ENCODE results near the gene RNMT. TPM values are rescaled to one million over a fixed set of nuclear protein-coding genes. Genes with fewer than 3 reads are reported as not detected.

Gene RNMT
- total RNA-seq, 1 experiment from 2014 or later, result 58.0 TPM

- Histone ChIP-seq H3K36me3 (ENCODE audit: control insufficient read depth in 1 of 2, insufficient read depth in 2 of 2, low read length in 2 of 2) (peaks cover 0 to 24% of the 10 kb centered on the region in 2 experiments; a peak in 1 of 4 replicates), H3K79me2 (ENCODE audit: insufficient read depth, low read length) (peaks cover 100% of the 10 kb centered on the region), H3K4me1 (ENCODE audit: control insufficient read depth in 1 of 2, insufficient read depth in 2 of 2, low read length in 2 of 2) (no peaks in the 10 kb centered on the region), H3K9me3 (ENCODE audit: control insufficient read depth in 1 of 2, insufficient read depth in 1 of 2, low read depth in 1 of 2, low read length in 2 of 2) (peaks cover 5 to 11% of the 10 kb centered on the region in 2 experiments; a peak in 2 of 4 replicates), H2AFZ (ENCODE audit: low read depth, low read length, poor library complexity, severe bottlenecking) (no peak overlapping the region), H3K4me3 (replicated peaks in 1 of 2; ENCODE audit: low read depth in 1 of 2, low read length in 2 of 2) (no peak overlapping the region), H4K20me1 (ENCODE audit: insufficient read depth) (no peaks in the 10 kb centered on the region), H3K27me3 (ENCODE audit: insufficient read depth, low read length) (no peaks in the 10 kb centered on the region), H3K4me2 (ENCODE audit: low read length) (no peak overlapping the region), H3K9ac (ENCODE audit: low read length) (no peak overlapping the region), H3K27ac (ENCODE audit: low read depth, low read length) (no peak overlapping the region), H3K9me2 (ENCODE audit: insufficient read depth) (no peaks in the 10 kb centered on the region)
- ATAC-seq (no peak), DNase-seq (ENCODE audit: low read depth, low spot score) (peak; percentile 35)
- CTCF ChIA-PET, result no interaction called here
- POLR2A ChIA-PET, result no interaction called here
- BruUV-seq (replicated peaks), result no TSS peak
- no peak for TF ChIP-seq CTCF (IDR thresholded peaks at IDR 0.05 in 2 of 3, conservative IDR thresholded peaks at IDR 0.05 in 1 of 3; ENCODE audit: borderline replicate concordance in 1 of 3, insufficient read depth in 1 of 3, low read depth in 2 of 3, low read length in 2 of 3)
- no peak for TF ChIP-seq FOSL1 (IDR thresholded peaks at IDR 0.05; ENCODE audit: low read depth)
- TF ChIP-seq CBX3 (IDR thresholded peaks at IDR 0.05; ENCODE audit: low read depth), result no peak
- no peak for TF ChIP-seq TCF7L2 (IDR thresholded peaks at IDR 0.05; ENCODE audit: borderline replicate concordance, extremely low read depth, insufficient read depth, insufficient read length)
- TF ChIP-seq ZFX (IDR thresholded peaks at IDR 0.05), result no peak
- no peak for TF ChIP-seq POLR2A (IDR thresholded peaks at IDR 0.05; ENCODE audit: borderline replicate concordance, extremely low read depth, insufficient read depth, insufficient read length)
- TF ChIP-seq ZNF274 (IDR thresholded peaks at IDR 0.05; ENCODE audit: low read depth, low read length), result no peak
- TF ChIP-seq ATF3 (IDR thresholded peaks at IDR 0.05), result no peak
- TF ChIP-seq SP1 (IDR thresholded peaks at IDR 0.05; ENCODE audit: low read depth), result no peak
- RAD21 ChIA-PET (ENCODE audit: low non-redundant PET in 1 of 2, low total read pairs in 2 of 2, uncharacterized antibody in 2 of 2, unreplicated experiment in 2 of 2), result no interaction called here
- intact Hi-C loops (cut with micrococcal nuclease), result no loop called here
Observed at GRCh38 chr18:13703899-13704298, 22.6 kb upstream of the RNMT start.

Measured in HCT116 (cell line).